GM04503 (cell line): ENCODE results near the gene ADRA1B.

Experiments used
- DNase-seq: peaks from one replicate; pipeline ENCODE4 v3.0.0-alpha.2; 2012; ENCODE audit warnings: low read depth

ADRA1B gene

GRCh38 chr5:160018945-160019625, 102.8 kb downstream of the ADRA1B start:
- no peak for DNase-seq

GRCh38 chr5:160020266-160020770, 104.0 kb downstream of the ADRA1B start:
- DNase-seq, result no peak

DNA sequence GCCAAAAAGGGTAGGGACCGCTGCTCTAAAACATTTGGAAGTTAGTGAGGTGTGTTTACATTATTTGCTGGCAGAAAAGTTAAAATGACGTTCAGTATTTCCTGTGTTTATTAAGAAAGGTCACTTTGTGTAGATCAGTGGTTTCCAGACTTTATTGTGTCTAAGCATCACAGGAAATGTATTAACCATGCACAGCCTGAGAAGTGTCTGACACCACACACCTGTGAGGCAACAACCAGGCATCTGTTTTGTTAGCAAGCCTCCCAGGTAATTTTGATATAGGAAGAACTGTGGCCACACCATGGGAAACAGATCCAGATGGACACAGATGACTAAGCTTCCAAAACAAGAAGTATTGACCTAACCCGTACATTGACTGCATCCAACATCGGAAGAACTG, 104.7 kb downstream of the ADRA1B start:
- no peak for DNase-seq

DNA sequence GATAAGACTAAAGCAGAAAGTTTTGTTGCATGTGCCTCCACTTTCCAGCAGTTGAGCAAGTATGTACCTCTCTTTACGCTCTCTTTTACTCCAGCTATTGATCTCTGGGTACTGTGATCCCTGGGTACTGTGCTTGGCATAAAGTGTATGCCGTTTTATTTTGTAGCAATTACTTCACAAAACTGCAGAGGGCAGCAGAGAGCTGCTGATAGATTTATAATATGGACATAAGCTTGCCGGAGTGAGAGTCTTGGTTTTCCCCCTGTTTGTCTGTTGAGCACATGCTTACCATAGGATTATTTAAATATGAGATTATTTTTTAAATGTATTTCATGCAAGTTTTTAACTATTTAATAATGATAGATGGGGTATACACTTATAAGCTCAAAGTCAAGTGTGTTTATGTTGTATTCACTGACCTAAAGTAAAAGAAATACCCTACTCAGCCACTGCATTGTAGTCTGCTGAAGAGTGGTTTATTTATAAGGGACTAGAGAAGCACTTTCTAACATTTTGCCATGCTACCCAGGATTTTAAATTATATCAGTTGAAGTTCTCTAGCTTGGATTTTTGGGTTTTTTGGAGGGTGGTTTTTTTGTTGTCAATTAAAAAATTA, 105.7 kb downstream of the ADRA1B start:
- DNase-seq, result peak; percentile 12
